Heart left ventricle (tissue), 16 donors: ENCODE measurements around the gene ANK3. TPM values are rescaled to one million over a fixed set of nuclear protein-coding genes. Genes with fewer than 3 reads are reported as not detected.
A peak's percentile ranks its signal among the peaks of the same experiment; 100 is the strongest.

Experiments used
- ATAC-seq, 4 donors: fragments of 200-7000 bp; cut with Tn5 transposase; one replicate each; pipeline ENCODE4 v1.9.1; 2020 to 2022; ENCODE audit warnings: moderate library complexity in 4 of 4, mild to moderate bottlenecking in 3 of 4, moderate number of reproducible peaks in 1 of 4
- DNase-seq, 5 donors: peaks; one replicate each; pipeline ENCODE4 v3.0.0-alpha.2; 2020
- H3K27ac ChIP-seq, 12 donors: fragments of 200-600 bp; sonication (generic) in 4 of 12; one replicate each; pipeline versions ENCODE4 v1.5.0 to v1.8.0; 2016 to 2022; ENCODE audit warnings: mild to moderate bottlenecking in 2 of 12
- H3K27me3 ChIP-seq, 9 donors: fragments of 200-600 bp; sonication (generic) in 2 of 9; one replicate each; pipeline versions ENCODE4 v1.5.1 to v1.8.0; 2016 to 2022; ENCODE audit warnings: mild to moderate bottlenecking in 3 of 9
- H3K36me3 ChIP-seq, 9 donors: fragments of 200-600 bp; sonication (generic) in 2 of 9; one replicate each; pipeline versions ENCODE4 v1.5.0 to v1.8.0; 2018 to 2022; ENCODE audit warnings: mild to moderate bottlenecking in 2 of 9
- H3K4me1 ChIP-seq, 12 donors: fragments of 200-600 bp; sonication (generic) in 4 of 12; one replicate each; pipeline versions ENCODE4 v1.5.0 to v1.8.0; 2016 to 2022; ENCODE audit warnings: mild to moderate bottlenecking in 3 of 12
- H3K4me3 ChIP-seq, 12 donors: fragments of 200-600 bp; sonication (generic) in 4 of 12; one replicate each; pipeline versions ENCODE4 v1.5.0 to v1.8.0; 2017 to 2022; ENCODE audit warnings: mild to moderate bottlenecking in 9 of 12, moderate library complexity in 4 of 12
- H3K9me3 ChIP-seq, 12 donors: fragments of 200-600 bp; sonication (generic) in 4 of 12; one replicate each; pipeline versions ENCODE4 v1.5.0 to v1.8.0; 2016 to 2022; ENCODE audit warnings: mild to moderate bottlenecking in 1 of 12
- POLR2A ChIP-seq, 2 donors: fragments of 450-650 bp; IDR thresholded peaks; one replicate each; pipeline ENCODE4 v1.6.1; 2017; ENCODE audit warnings: antibody characterized with exemption in 2 of 2, mild to moderate bottlenecking in 2 of 2, moderate library complexity in 2 of 2
- WGBS, 4 donors: extraction: QIAGEN DNeasy Blood & Tissue Kit in 2 of 4; methylation state at CpG; one replicate each; pipeline versions ENCODE4 v1.1.5 to v1.1.7; 2013 to 2018; 5-methylcytosine and 5-hydroxymethylcytosine counted together
- intact Hi-C, 10 donors: fragments of 100-400 bp; cut with DNase I; formaldehyde crosslinking; loops; one replicate each; pipeline versions ENCODE4 v1.11.1 to v1.14.2; 2022
- polyA plus RNA-seq, 2 donors: library from polyadenylated mRNA; stranded (reverse); fragments of 200-250 nt; gene quantifications; one replicate each; pipeline ENCODE4 v1.2.3, GENCODE V29; 2013
- total RNA-seq, 9 donors: library from RNA; depleted of rRNA in 2 of 9; stranded (reverse); fragments of >200 nt in 2 of 9; fragmentation: NEBNext Ultra II Directional in 3 of 9; extraction: Animal tissue kit (Norgen Biotek cat#: 25700) in 3 of 9; gene quantifications; one replicate each; pipeline versions ENCODE4 v1.1.0 to v1.2.4, GENCODE V29; 2016 to 2023
- TF ChIP-seq, protein P1 (sequence below), 12 donors: fragments of 200-600 bp; sonication (generic) in 4 of 12; IDR thresholded peaks; one replicate each; pipeline versions ENCODE4 v1.5.0 to v1.8.0; 2018 to 2022; ENCODE audit warnings: antibody characterized with exemption in 12 of 12, mild to moderate bottlenecking in 5 of 12
- donor health status: ischemic (EF 13 %, LVEDD 7.1; RV severe dilation, severe dysfunction).
- donor health status: healthy with polysubstance abuse.
- donor health status: DM: no; HTN: yes; CAD: no.
- donor health status: DM: no; HTN: no; CAD: no.
- donor health status: ischemic (EF 25% LVEDD 6.9; RV normal size, moderate dysfunction).
- donor health status: ischemic (EF 25% LVEDD 5.7; RV mildly dilated, moderate dysfunction).
- donor health status: healthy.
- donor health status: DM: yes; HTN: yes; CAD: no.
- donor health status: ischemic (EF 35%, LVEDD 5.7; RV mildly dilated, moderate dysfunction).
- donor health status: nonischemic (EF 11% LVEDD 7.7; RV severe dilation, severe dysfunction).
- donor health status: DM: yes; HTN: yes; CAD: no.
- donor health status: PGD.
- donor health status: ischemic (EF 29% LVEDD 5.4; RV normal size, mild dysfunction).
- donor health status: nonischemic (EF 23%, LVEDD 6.1; RV moderate dilation, normal function).

ANK3 gene
- total and polyA plus RNA-seq, 11 donors, result 33.8 to 576 (median 239) TPM

DNA sequence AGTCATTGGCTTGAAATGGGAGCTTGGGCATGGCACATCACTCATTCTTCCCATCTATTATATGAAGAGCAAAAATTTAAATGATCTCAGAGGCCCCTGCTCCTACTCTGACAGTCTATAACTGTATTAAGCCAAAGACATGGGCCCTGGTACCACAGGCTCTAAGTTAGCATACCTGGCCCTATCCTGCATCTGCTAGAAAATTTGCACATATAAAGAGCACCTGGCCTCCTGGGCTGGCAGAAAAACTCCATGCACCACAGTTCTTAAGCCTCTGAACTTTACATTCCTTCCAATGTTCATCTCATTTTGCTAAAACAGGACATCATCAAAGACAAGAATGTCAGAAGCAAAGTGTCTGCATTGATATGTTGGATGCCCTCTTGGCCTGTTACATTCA lies 29.6 kb upstream of the ANK3 start:
- TF ChIP-seq POLR2A (IDR thresholded peaks at IDR 0.05), result no peak
- TF ChIP-seq, protein P1, sequence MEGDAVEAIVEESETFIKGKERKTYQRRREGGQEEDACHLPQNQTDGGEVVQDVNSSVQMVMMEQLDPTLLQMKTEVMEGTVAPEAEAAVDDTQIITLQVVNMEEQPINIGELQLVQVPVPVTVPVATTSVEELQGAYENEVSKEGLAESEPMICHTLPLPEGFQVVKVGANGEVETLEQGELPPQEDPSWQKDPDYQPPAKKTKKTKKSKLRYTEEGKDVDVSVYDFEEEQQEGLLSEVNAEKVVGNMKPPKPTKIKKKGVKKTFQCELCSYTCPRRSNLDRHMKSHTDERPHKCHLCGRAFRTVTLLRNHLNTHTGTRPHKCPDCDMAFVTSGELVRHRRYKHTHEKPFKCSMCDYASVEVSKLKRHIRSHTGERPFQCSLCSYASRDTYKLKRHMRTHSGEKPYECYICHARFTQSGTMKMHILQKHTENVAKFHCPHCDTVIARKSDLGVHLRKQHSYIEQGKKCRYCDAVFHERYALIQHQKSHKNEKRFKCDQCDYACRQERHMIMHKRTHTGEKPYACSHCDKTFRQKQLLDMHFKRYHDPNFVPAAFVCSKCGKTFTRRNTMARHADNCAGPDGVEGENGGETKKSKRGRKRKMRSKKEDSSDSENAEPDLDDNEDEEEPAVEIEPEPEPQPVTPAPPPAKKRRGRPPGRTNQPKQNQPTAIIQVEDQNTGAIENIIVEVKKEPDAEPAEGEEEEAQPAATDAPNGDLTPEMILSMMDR (IDR thresholded peaks at IDR 0.05), result no peak
- Histone ChIP-seq H3K4me1 (no peaks in the 10 kb centered on the region), H3K4me3 (no peak overlapping the region), H3K36me3 (no peaks in the 10 kb centered on the region), H3K27ac (no peak overlapping the region), H3K9me3 (no peaks in the 10 kb centered on the region), H3K27me3 (no peaks in the 10 kb centered on the region)
- ATAC-seq, result no peak
- intact Hi-C loops, result no loop called here
- no peak for DNase-seq

DNA sequence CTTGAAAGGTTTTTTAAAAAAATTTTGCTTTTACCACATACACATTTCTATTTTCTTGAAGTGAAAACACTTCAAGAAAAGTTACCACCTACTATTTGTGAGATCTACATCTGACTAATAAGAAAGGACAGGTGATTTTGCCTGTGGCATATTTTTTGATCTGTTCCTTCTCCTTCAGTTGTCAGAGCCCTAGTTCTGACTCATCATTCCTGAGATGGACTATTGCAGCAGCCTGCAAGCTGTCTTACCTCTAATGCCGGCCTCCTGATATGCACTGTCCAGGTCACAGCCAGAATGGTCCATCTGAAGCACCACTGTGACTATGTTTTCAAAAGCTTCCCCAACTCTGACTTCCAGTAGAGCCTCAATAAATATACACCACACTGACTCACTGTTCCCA lies 28.2 kb upstream of the ANK3 start:
- ATAC-seq (no peak), DNase-seq (no peak)
- Histone ChIP-seq H3K9me3 (no peaks in the 10 kb centered on the region), H3K27me3 (no peaks in the 10 kb centered on the region), H3K27ac (no peak overlapping the region), H3K4me1 (no peaks in the 10 kb centered on the region), H3K36me3 (no peaks in the 10 kb centered on the region), H3K4me3 (no peak overlapping the region)
- WGBS, 4 donors, result 69 to 89% (median 86%) methylated on average over 1 of the region's 1 CpG
- intact Hi-C loops, result no loop called here
- TF ChIP-seq POLR2A (IDR thresholded peaks at IDR 0.05), result no peak
- TF ChIP-seq, protein P1 (IDR thresholded peaks at IDR 0.05), result no peak

DNA sequence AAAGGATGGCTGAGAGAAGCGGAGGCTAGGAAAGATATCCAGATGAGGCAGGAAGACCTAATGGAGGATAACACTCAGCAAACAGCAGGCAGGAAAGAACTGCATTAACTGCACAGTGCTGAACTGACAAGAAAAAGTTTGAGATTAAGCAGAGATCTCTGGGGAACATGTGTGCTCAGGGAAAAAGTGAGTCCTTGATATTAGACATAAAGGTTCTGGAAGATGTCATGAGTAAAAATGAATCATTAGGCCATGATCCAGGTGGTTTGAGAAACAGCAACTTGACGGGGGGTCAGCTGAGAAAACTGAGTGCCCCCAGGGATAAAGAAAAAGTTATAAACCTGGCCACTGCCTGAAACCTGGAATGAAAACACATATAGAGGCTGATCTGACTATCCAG lies 27.3 kb upstream of the ANK3 start:
- TF ChIP-seq, protein P1 (IDR thresholded peaks at IDR 0.05), result no peak
- no peak for TF ChIP-seq POLR2A (IDR thresholded peaks at IDR 0.05)
- 76 to 92% (median 87%) methylated on average over 2 of the region's 2 CpGs for WGBS, 4 donors
- Histone ChIP-seq H3K27me3 (no peaks in the 10 kb centered on the region), H3K27ac (no peak overlapping the region), H3K4me3 (no peak overlapping the region), H3K9me3 (no peaks in the 10 kb centered on the region), H3K36me3 (no peaks in the 10 kb centered on the region), H3K4me1 (no peaks in the 10 kb centered on the region)
- ATAC-seq (no peak), DNase-seq (no peak)
- intact Hi-C loops, result no loop called here

DNA sequence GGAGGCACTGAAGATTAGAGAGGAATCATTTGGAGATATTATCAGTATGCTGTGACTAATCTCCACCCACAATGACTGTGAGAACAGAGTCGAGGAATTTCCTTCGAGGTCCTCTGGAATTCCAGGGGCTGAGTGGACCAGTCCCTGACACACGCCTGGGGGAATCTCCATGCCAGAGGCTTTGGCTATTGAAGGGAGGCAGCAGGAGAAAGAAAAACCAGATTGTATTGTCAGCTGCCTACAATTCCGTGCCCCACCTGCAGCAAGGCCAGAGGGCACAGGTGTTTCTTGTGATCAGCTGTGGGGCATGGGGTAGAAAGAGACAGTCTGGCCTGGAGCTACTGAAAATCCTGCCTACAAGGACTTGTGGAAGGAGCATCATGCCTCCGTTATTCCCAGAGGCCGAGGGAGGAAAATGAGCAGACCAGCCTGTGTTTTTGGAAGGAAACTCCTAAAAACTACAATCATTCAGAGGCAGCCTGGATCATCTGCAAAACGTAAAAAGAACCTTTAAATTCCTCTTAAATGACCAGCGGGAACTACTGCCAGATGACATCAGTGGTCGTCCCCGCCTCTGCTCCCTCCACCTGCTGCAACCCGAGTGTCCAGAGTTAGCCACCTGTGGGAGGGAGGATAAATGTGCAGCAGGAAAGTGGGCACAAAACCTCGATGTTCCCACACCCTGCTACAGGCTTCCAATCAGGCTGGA lies 25.4 kb upstream of the ANK3 start:
- H3K27ac ChIP-seq, result no peak overlapping the region
- ATAC-seq (peak in 1 of 4 donors; percentile 57), DNase-seq (no peak)
- H3K4me1 ChIP-seq, result no peaks in the 10 kb centered on the region
- intact Hi-C loops, result no loop called here
- H3K9me3 ChIP-seq, result no peaks in the 10 kb centered on the region
- no peaks in the 10 kb centered on the region for H3K27me3 ChIP-seq
- TF ChIP-seq, protein P1 (IDR thresholded peaks at IDR 0.05), result no peak
- TF ChIP-seq POLR2A (IDR thresholded peaks at IDR 0.05), result no peak
- H3K36me3 ChIP-seq, result no peaks in the 10 kb centered on the region
- no peak overlapping the region for H3K4me3 ChIP-seq
- 58 to 71% (median 67%) methylated on average over 12 of the region's 12 CpGs for WGBS, 4 donors
